ENCODE data around the gene GPR179. TPM values are rescaled to one million over a fixed set of nuclear protein-coding genes. Genes with fewer than 3 reads are reported as not detected.
A peak's percentile ranks its signal among the peaks of the same experiment; 100 is the strongest.

GPR179 gene
- total RNA-seq, 1 donor from 2014 or later, result 0.97 TPM

DNA sequence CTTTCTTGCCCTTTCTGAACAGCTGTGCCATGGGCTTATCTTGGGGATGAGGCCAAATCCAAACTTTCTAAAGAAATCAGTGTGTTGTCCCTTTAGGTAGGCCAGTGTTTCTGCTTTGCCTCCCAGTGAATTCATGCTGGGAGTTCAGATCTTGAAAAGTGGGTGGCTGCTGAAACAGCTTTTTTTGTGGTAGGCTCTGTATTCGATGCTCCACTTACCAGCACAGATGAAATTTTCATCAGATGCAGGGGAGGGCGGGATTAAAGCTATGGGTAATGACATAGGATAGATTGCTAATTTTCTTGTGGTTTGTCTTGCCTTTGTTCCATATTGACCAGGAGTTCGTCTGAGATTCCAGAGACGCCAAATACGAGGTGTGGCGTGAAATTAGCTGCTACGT is 10.7 kb upstream of the GPR179 start:
- no peak overlapping the region for H3K4me3 Mint-ChIP-seq (ENCODE audit: unreplicated experiment)

GRCh38 chr17:38353668-38354067 is 9.9 kb upstream of the GPR179 start:
- no peak for DNase-seq (ENCODE audit: low spot score)
- no peaks in the 10 kb centered on the region for H3K9me3 Mint-ChIP-seq (ENCODE audit: unreplicated experiment)
- H3K27ac Mint-ChIP-seq (ENCODE audit: unreplicated experiment), result no peak overlapping the region
- TF ChIP-seq CTCF (IDR thresholded peaks at IDR 0.05; ENCODE audit: unreplicated experiment), result no peak
- peaks cover 4% of the 10 kb centered on the region for H3K36me3 Mint-ChIP-seq (ENCODE audit: low read depth, unreplicated experiment)
- H3K4me3 Mint-ChIP-seq (ENCODE audit: unreplicated experiment), result peak overlapping the region; percentile 90
- peaks cover 9% of the 10 kb centered on the region for H3K27me3 Mint-ChIP-seq (ENCODE audit: unreplicated experiment)
- peaks cover 10% of the 10 kb centered on the region for H3K4me1 Mint-ChIP-seq (ENCODE audit: unreplicated experiment)

More for the DNA sequence above, 10.7 kb upstream of the GPR179 start:
- no peaks in the 10 kb centered on the region for H3K9me3 Mint-ChIP-seq (ENCODE audit: unreplicated experiment)
- H3K4me1 Mint-ChIP-seq (ENCODE audit: unreplicated experiment), result peaks cover 10% of the 10 kb centered on the region
- peaks cover 9% of the 10 kb centered on the region for H3K27me3 Mint-ChIP-seq (ENCODE audit: unreplicated experiment)
- H3K27ac Mint-ChIP-seq (ENCODE audit: unreplicated experiment), result no peak overlapping the region
- no peak for TF ChIP-seq CTCF (IDR thresholded peaks at IDR 0.05; ENCODE audit: unreplicated experiment)
- H3K36me3 Mint-ChIP-seq (ENCODE audit: low read depth, unreplicated experiment), result peaks cover 4% of the 10 kb centered on the region
- DNase-seq (ENCODE audit: low spot score), result no peak

GRCh38 chr17:38353086-38353604 is 9.4 kb upstream of the GPR179 start:
- Mint-ChIP-seq H3K9me3 (ENCODE audit: unreplicated experiment) (no peaks in the 10 kb centered on the region), H3K4me1 (ENCODE audit: unreplicated experiment) (peaks cover 10% of the 10 kb centered on the region), H3K27ac (ENCODE audit: unreplicated experiment) (no peak overlapping the region), H3K36me3 (ENCODE audit: low read depth, unreplicated experiment) (peaks cover 4% of the 10 kb centered on the region), H3K4me3 (ENCODE audit: unreplicated experiment) (peak overlapping the region; percentile 90), H3K27me3 (ENCODE audit: unreplicated experiment) (peaks cover 9% of the 10 kb centered on the region)
- no peak for TF ChIP-seq CTCF (IDR thresholded peaks at IDR 0.05; ENCODE audit: unreplicated experiment)
- no peak for DNase-seq (ENCODE audit: low spot score)

DNA sequence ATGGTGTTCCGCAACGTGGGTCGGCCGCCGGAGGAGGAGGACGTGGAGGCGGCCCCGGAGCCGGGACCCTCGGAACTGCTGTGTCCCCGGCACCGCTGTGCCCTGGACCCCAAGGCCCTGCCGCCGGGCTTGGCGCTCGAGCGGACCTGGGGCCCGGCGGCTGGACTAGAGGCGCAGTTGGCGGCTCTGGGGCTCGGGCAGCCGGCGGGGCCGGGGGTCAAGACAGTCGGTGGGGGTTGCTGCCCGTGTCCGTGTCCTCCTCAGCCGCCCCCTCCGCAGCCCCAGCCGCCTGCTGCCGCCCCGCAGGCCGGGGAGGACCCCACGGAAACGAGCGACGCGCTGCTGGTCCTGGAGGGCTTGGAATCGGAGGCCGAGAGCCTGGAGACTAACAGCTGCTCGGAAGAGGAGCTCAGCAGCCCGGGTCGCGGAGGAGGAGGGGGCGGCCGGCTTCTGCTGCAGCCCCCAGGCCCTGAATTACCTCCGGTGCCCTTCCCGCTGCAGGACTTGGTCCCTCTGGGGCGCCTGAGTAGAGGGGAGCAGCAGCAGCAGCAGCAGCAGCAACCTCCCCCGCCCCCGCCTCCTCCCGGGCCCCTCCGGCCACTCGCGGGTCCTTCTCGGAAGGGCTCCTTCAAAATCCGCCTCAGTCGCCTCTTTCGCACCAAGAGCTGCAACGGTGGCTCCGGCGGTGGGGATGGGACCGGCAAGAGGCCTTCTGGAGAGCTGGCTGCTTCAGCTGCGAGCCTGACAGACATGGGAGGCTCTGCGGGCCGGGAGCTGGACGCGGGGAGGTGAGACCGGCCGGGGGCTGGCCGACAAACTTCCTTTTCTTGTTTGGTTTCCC is 8.7 kb upstream of the GPR179 start:
- Mint-ChIP-seq H3K4me1 (ENCODE audit: unreplicated experiment) (peaks cover 10% of the 10 kb centered on the region), H3K4me3 (ENCODE audit: unreplicated experiment) (peak overlapping the region; percentile 90), H3K9me3 (ENCODE audit: unreplicated experiment) (no peaks in the 10 kb centered on the region), H3K27ac (ENCODE audit: unreplicated experiment) (no peak overlapping the region), H3K36me3 (ENCODE audit: low read depth, unreplicated experiment) (peaks cover 4% of the 10 kb centered on the region), H3K27me3 (ENCODE audit: unreplicated experiment) (peaks cover 9% of the 10 kb centered on the region)
- TF ChIP-seq CTCF (IDR thresholded peaks at IDR 0.05; ENCODE audit: unreplicated experiment), result no peak
- DNase-seq (ENCODE audit: low spot score), result peak; percentile 45

All from endothelial cell (in vitro differentiated cells).